ENCODE results near the gene RNF145. TPM values are rescaled to one million over a fixed set of nuclear protein-coding genes. Genes with fewer than 3 reads are reported as not detected.

The RNF145 gene
- total RNA-seq, 1 experiment from 2014 or later: 13.7 TPM

DNA sequence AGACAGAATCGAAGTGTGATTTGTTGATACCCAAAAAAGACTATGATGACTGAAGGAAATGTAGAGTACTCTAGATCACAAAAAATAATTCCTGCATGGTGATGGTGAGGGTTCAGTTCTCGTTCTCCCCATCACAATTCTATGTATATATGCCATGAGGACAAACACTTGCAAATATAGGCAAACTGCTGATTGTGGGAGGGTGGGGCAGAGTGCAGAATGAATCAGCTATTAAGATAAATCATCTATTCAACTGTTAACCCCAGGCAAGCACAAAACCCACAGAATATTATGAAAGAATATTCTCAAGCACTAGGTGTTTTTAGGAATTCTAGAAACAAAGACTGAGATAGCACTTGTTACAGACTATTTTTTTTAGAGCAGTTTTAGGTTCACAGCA is 39.8 kb upstream of the RNF145 start:
- CTCF ChIA-PET: no interaction called here
- Histone ChIP-seq H2AFZ (ENCODE audit: low read length) (no peak overlapping the region), H3K4me3 (ENCODE audit: low read length) (no peak overlapping the region), H3K9me2 (replicated peaks; ENCODE audit: low read length) (no peaks in the 10 kb centered on the region), H3K4me1 (ENCODE audit: insufficient read depth, low read length) (no peaks in the 10 kb centered on the region), H3K79me2 (ENCODE audit: low read length) (no peaks in the 10 kb centered on the region), H3F3A (ENCODE audit: low read length, unreplicated experiment) (no peaks in the 10 kb centered on the region), H4K20me1 (ENCODE audit: low read length) (no peaks in the 10 kb centered on the region), H3K27me3 (ENCODE audit: low read length) (no peaks in the 10 kb centered on the region), H3K36me3 (ENCODE audit: low read depth, low read length) (no peaks in the 10 kb centered on the region), H3K9ac (ENCODE audit: low read length) (no peak overlapping the region), H3K4me2 (ENCODE audit: low read length) (no peak overlapping the region), H3K9me3 (ENCODE audit: low read length) (no peaks in the 10 kb centered on the region), H3K27ac (ENCODE audit: low read length) (no peak overlapping the region)
- TF ChIP-seq, protein P1, sequence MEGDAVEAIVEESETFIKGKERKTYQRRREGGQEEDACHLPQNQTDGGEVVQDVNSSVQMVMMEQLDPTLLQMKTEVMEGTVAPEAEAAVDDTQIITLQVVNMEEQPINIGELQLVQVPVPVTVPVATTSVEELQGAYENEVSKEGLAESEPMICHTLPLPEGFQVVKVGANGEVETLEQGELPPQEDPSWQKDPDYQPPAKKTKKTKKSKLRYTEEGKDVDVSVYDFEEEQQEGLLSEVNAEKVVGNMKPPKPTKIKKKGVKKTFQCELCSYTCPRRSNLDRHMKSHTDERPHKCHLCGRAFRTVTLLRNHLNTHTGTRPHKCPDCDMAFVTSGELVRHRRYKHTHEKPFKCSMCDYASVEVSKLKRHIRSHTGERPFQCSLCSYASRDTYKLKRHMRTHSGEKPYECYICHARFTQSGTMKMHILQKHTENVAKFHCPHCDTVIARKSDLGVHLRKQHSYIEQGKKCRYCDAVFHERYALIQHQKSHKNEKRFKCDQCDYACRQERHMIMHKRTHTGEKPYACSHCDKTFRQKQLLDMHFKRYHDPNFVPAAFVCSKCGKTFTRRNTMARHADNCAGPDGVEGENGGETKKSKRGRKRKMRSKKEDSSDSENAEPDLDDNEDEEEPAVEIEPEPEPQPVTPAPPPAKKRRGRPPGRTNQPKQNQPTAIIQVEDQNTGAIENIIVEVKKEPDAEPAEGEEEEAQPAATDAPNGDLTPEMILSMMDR (conservative IDR thresholded peaks at IDR 0.05; ENCODE audit: low read depth, low read length): no peak
- TF ChIP-seq EZH2phosphoT487 (IDR thresholded peaks at IDR 0.05; ENCODE audit: borderline replicate concordance, low read length) (no peak), EZH2 (IDR thresholded peaks at IDR 0.05; ENCODE audit: low read length, unreplicated experiment) (no peak)
- intact Hi-C loops (cut with micrococcal nuclease): no loop called here
- no peak for DNase-seq
- ATAC-seq: no peak
- POLR2A ChIA-PET (ENCODE audit: unreplicated experiment): no interaction called here
- no TSS peak for BruUV-seq (replicated peaks)

DNA sequence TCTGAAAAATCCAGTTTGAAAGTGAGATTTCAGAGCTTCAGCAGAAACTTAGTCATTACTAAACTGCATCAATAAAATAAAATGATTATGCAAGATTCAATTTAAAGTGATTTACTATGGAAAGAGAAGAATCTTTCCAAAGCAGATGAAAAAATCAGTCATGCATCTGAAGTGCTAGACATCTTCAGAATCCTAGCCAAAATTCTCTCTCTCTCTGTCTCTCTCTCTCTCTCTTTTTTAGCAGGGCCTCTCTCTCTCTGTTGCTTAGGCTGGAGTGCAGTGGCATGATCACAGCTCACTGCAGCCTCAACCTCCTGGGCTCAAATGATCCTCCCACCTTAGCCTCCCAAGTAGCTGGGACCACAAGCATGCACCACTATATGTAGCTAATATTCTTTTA is 35.5 kb upstream of the RNF145 start:
- Histone ChIP-seq H3K4me2 (ENCODE audit: low read length) (no peak overlapping the region), H3F3A (ENCODE audit: low read length, unreplicated experiment) (no peaks in the 10 kb centered on the region), H3K9me2 (replicated peaks; ENCODE audit: low read length) (no peaks in the 10 kb centered on the region), H3K9me3 (ENCODE audit: low read length) (no peaks in the 10 kb centered on the region), H2AFZ (ENCODE audit: low read length) (no peak overlapping the region), H3K4me1 (ENCODE audit: insufficient read depth, low read length) (peaks cover 14% of the 10 kb centered on the region), H4K20me1 (ENCODE audit: low read length) (no peaks in the 10 kb centered on the region), H3K79me2 (ENCODE audit: low read length) (no peaks in the 10 kb centered on the region), H3K9ac (ENCODE audit: low read length) (no peak overlapping the region), H3K36me3 (ENCODE audit: low read depth, low read length) (no peaks in the 10 kb centered on the region), H3K4me3 (ENCODE audit: low read length) (no peak overlapping the region), H3K27ac (ENCODE audit: low read length) (no peak overlapping the region), H3K27me3 (ENCODE audit: low read length) (no peaks in the 10 kb centered on the region)
- ChIA-PET CTCF (no interaction called here), POLR2A (ENCODE audit: unreplicated experiment) (no interaction called here)
- no TSS peak for BruUV-seq (replicated peaks)
- no peak for DNase-seq
- no peak for ATAC-seq
- intact Hi-C loops (cut with micrococcal nuclease): no loop called here
- TF ChIP-seq EZH2phosphoT487 (IDR thresholded peaks at IDR 0.05; ENCODE audit: borderline replicate concordance, low read length) (no peak), EZH2 (IDR thresholded peaks at IDR 0.05; ENCODE audit: low read length, unreplicated experiment) (no peak)
- TF ChIP-seq, protein P1 (conservative IDR thresholded peaks at IDR 0.05; ENCODE audit: low read depth, low read length): no peak

GRCh38 chr5:159244163-159244562 is 34.8 kb upstream of the RNF145 start:
- H2AFZ ChIP-seq (ENCODE audit: low read length): no peak overlapping the region
- POLR2A ChIA-PET (ENCODE audit: unreplicated experiment): no interaction called here
- no peak overlapping the region for H3K4me3 ChIP-seq (ENCODE audit: low read length)
- no TSS peak for BruUV-seq (replicated peaks)
- peaks cover 17% of the 10 kb centered on the region for H3K4me1 ChIP-seq (ENCODE audit: insufficient read depth, low read length)
- H3K79me2 ChIP-seq (ENCODE audit: low read length): no peaks in the 10 kb centered on the region
- no peaks in the 10 kb centered on the region for H3K9me3 ChIP-seq (ENCODE audit: low read length)
- DNase-seq (no peak), ATAC-seq (no peak)
- no peak overlapping the region for H3K9ac ChIP-seq (ENCODE audit: low read length)
- H3K36me3 ChIP-seq (ENCODE audit: low read depth, low read length): no peaks in the 10 kb centered on the region
- H3K27me3 ChIP-seq (ENCODE audit: low read length): no peaks in the 10 kb centered on the region
- no peaks in the 10 kb centered on the region for H4K20me1 ChIP-seq (ENCODE audit: low read length)
- CTCF ChIA-PET: no interaction called here
- H3K27ac ChIP-seq (ENCODE audit: low read length): no peak overlapping the region
- TF ChIP-seq, protein P1 (conservative IDR thresholded peaks at IDR 0.05; ENCODE audit: low read depth, low read length): no peak
- no peak for TF ChIP-seq EZH2 (IDR thresholded peaks at IDR 0.05; ENCODE audit: low read length, unreplicated experiment)
- TF ChIP-seq EZH2phosphoT487 (IDR thresholded peaks at IDR 0.05; ENCODE audit: borderline replicate concordance, low read length): no peak
- H3K4me2 ChIP-seq (ENCODE audit: low read length): no peak overlapping the region
- H3F3A ChIP-seq (ENCODE audit: low read length, unreplicated experiment): no peaks in the 10 kb centered on the region
- H3K9me2 ChIP-seq (replicated peaks; ENCODE audit: low read length): no peaks in the 10 kb centered on the region
- intact Hi-C loops (cut with micrococcal nuclease): no loop called here

Data from PC-3 (cell line).